GM21717 (cell line): ENCODE measurements around the gene SUGCT.
"Not testable (repeated sequence)": the region's sequence is repeated elsewhere in the genome, so short reads cannot be mapped to it uniquely, and the experiment has no call there.

Experiments
- ATAC-seq: cut with Tn5 transposase; IDR thresholded peaks from one replicate; pipeline ENCODE4 v1.9.1; 2021; ENCODE audit warnings: mild to moderate bottlenecking, moderate library complexity; ENCODE audit not compliant: unreplicated experiment

Gene SUGCT

GRCh38 chr7:40604601-40605438 is 470.0 kb downstream of the SUGCT start:
- ATAC-seq: peak; percentile 68

GRCh38 chr7:40608321-40609075 is 473.7 kb downstream of the SUGCT start:
- no peak for ATAC-seq

GRCh38 chr7:40610461-40610860 is 475.7 kb downstream of the SUGCT start:
- ATAC-seq: no peak

DNA sequence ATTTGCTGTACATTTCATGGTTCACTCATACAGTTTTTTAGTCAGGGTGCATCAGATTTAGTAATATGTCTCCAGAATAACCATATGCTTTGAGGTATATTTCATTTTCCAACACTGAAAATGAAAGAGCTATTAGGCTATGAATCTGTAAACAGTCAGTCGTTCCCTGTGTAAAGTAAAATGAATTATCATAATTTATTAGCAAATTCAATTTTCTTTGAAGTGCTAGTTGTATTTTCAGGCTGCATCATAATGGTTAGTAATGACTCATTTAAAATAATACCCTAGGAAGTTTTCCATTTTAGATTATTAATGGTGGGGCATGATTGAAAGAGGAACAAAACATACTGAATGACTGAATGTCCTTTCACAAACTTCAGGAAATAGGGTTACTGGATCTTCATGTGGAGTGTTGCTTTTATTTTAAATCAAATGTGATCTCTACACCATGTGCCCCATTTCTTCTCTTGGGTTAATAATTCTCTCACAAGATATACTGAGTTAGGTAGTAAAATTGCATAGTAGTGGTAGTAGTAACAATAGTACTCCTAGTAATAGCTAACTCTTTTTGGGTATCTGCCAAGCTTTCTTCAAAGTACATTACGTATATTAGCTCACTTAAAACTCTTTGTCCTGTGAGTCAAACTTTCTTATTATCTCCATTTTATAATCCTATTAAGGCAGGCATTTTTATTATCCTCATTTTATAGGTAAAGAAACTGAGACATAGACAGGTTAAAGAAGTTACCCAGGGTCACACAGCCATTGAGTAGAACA is 476.5 kb downstream of the SUGCT start:
- no peak for ATAC-seq

- ATAC-seq: no peak
Measured at GRCh38 chr7:40612298-40612697, 477.5 kb downstream of the SUGCT start.

GRCh38 chr7:40619647-40620046 is 484.8 kb downstream of the SUGCT start:
- no peak for ATAC-seq

DNA sequence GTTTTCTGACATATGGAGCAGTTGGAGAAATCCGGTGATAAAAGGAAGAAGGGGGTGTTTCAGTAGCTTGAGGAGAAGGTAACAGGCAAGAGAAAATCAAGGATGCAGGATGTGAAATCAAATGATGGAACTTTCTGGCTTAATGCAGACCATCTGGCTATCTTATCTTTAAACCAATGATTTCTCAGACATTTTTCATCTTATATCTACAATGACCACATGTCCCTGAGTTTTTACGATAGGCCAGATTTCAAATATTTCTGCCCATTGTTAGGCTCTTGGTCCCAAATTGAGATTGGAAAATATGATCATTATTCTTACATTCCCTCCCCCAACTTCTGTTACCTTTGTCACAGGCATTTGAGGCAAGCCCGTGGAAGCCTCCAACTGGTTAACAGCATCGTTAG is 486.8 kb downstream of the SUGCT start:
- ATAC-seq: no peak

DNA sequence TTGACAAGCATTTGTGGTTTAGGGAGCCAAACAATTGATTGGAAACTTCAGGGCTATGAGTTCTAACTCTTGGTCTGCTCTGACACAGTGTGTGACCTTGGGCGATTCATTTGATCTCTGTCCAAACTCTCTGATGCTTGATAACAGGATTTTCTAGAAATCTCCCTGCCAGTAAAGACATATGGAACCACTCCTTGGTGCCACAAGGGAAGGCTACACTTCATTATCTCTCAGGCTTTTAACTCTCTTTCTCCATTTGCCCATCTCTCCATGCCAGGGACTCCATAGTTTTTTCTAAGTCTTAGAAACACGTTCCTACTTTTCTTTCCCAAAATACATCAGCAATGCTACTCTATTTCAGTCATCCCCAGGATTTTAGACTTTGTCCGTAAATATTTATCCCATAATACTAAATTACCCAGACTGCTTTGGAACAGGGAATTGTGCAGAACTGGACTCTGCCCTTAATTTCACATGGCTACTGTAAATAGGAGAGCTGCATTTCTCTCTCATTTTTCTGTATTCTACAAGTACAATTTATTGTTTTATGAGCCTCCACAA is 488.2 kb downstream of the SUGCT start:
- no peak for ATAC-seq

- no peak for ATAC-seq
Measured at GRCh38 chr7:40623863-40624262, 489.1 kb downstream of the SUGCT start.

DNA sequence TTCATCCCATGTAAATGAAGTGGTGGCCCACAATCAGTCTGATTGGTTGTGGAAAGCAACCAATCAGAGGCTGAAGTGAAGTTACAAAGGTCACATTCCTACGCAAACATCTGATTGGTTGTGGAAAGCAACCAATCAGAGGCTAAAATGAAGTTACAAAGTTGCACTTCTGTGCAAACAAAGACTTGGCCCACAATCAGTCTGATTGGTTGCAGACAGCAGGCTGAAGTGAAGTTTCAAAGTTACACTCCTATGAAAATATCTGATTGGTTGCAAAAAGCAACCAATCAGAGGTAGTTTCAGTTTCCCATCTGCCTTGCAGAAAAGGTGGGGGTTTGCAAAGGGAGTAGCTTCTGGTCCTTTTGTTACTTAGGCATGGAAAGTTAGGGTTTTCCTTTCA is 492.6 kb downstream of the SUGCT start:
- not testable (repeated sequence) for ATAC-seq

GRCh38 chr7:40629891-40630290 is 495.1 kb downstream of the SUGCT start:
- no peak for ATAC-seq

DNA sequence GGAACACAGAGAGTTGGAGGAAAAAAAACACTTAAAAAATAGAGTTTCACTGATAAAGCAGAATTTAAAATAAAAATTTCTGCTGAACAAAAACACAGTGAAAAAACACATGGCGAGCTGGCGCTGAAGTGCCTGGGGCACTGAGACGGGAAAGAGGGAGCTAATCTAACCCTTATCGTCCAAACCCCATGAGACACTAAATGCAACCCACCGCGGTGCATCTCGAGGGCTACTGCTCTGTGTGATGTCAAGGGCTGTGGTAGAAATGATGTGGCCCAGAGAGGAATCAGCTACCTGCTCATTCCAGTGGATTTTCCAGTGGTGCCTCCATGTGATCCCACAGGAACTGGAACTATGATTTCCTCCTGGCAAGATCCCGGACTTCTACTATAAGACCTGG is 499.3 kb downstream of the SUGCT start:
- no peak for ATAC-seq

DNA sequence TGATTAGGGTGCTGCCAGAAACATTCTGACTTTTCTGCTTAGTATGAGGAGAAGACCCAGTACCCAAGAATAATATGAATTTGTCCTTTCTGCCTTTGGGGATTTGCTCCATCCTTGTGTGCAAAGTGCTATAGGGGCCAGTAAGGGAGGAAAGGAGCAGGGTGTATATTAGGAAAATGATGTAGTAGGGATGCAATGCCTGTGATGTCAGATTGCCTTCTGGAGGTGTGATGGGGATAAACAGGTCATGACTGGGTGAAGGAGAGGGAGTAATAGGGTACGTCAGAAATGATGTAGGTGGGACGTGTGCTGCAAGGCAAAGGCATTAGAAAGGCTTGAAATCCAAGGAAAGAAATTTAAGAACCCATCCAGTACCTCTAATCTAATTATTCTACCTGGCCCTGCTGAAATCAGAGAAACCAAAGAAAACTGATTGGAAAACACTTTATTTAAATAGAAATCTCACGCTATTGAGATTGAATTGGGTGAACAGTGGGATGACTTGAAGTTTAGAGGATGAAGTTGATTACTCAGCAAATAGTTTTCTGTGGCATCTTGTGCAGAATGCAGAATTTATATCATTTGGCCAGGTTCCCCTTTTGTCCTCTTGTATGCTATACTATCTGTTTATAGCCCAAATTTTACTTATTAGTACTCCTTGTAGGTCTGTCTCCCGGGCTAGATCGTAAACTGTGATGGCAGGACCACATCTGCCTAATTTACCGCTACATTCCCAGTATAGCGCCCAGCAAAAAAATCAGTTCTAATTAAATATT is 503.9 kb downstream of the SUGCT start:
- no peak for ATAC-seq

DNA sequence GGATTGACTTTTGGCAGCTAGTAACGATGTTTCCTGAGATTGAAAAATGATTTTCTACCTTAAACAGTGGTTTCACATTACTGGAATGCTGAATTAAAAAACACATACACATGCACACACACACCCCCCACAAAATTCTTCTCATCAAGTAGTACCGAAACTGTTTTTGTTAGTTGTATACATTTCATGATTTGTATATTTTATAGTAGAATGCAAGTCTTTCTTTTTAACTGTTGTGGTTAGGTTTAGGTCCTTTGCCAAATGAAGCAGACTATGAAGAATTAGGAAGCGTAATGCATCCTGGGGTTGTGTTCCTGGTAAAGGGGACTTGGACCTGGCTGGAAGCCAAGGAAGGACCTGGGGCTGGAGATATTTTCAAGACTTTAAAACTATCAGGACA is 505.8 kb downstream of the SUGCT start:
- ATAC-seq: no peak

- ATAC-seq: no peak
Measured at GRCh38 chr7:40641701-40642100, 506.9 kb downstream of the SUGCT start.

DNA sequence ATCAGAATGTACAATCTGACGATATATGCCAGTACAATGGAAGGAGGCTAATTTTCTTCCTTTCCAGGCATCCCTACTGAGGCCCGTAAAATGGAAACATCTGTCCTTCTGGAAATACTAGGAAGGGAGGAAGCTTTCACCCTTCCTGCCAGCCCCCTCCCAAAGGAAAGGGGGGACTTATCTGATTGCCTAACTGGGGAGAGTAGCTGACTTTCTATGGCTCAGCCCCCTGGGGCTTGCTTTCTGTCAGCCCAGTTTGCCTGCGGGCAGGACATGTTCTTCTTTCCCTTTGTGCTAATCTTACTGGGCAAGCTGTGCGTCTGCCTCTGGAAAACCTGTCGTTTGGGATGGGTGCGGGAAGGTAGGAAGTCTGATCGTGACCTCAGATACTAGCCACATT is 508.9 kb downstream of the SUGCT start:
- no peak for ATAC-seq

DNA sequence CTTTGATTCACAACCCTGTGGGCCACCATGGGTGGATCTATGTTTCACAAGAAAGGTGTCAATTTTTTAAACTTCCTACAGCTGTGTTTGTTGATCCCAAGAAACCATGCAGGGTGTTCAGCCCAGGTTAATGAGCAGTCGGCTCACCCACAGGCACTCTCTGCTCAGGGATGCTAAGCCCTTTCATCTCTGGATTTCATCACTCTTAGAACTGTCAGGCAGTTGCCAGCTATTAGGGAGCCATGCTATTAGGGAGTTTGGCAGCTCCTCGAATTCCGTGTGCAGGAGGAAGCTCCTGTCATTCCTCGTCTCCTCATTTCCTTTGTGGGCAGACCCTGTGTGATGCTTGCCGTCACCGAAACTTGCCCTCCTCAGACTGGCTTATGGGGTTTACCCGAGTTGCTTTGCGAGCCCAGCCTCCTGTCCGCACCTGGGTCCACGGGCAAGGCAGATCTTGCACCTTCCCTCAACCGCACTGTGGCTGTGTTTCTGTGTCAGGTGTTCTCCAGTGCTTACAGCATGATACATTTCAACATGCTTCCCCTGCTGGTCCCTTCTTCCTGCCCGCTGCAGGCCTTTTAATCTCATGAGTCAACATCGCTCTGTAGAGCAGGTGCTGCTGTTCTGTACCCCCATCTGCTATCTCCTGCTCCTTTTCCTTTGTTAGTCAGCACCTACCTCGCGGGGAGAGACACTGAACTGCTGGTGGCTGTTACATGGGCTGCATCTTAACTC is 509.8 kb downstream of the SUGCT start:
- no peak for ATAC-seq

GRCh38 chr7:40645197-40645596 is 510.4 kb downstream of the SUGCT start:
- ATAC-seq: no peak

DNA sequence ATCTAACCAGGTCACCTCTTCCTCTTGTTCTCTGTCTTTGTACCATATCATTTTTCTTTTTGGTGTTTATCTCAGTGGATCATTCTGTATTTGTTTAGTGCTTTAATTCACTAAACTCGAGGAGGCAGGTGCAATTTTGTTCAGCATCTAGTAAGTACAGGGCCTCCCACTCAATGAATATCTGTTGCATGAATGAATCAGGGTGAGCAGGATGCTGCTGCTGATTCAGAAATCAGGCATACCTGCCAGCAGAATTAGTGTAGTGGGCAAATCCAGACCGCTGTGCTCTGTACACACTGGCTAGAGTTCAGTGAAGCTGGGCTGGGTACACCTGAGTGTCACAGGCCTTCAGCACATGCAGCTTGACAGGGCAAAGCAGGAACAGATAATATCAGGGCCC is 511.9 kb downstream of the SUGCT start:
- no peak for ATAC-seq

- ATAC-seq: no peak
Measured at GRCh38 chr7:40647719-40648118, 512.9 kb downstream of the SUGCT start.
